ENCODE measurements around the gene PPFIBP2.

The PPFIBP2 gene

DNA sequence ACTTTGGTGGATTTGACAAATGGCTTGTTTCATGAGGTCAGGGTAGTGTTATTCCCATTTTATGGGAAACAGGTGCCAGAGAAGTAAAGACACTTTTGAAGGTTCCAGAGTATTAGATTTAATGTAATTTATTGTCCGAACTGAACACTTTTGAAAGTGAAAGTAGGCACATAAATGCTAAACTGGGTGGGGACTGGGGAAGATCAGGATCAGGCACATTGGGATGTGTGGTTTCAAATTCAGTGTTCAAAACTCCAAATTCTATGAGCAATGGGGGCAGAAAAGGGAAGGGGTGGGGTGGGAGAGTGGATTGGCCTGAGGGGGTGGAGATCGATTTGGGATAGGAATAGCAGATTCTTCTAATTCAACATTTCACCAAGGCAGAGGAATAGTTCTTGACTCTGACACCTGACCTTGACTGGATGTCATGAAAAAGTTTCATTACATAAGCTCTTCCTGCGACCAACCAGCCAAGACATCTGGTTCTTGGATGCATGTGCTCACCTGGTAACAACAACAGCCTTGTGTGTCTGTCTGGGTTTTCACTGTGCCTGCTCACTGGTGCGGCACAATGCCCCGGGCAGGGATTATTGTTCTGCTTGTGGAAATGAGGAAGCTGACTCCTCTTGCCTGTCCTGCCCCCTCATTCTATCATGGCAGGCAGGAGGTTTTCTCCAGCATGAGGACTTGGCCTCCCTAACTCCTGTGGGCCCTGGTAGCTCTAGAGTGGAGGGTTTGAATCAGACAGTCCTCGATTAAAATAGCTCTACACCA is 10.8 kb downstream of the PPFIBP2 start:
- no peak for DNase-seq

DNA sequence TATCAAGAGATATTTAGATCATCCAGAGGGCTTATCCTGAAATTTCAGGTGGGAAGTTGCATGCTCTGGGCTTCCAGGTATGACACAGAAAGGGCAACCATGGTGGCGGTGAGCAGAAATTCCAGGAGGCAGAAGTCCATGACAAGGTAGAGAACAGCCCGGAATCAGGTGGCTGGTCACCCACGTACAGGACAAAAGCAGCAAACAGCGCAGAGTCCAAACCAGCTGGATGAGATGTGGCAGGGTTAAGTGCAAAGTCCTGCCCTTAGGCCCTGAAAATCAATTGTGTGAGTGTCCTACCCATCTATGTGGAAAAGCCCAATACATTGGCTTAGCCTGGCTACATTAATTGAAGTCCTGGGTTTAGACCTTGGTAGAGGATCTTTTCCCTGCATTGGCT is 11.6 kb downstream of the PPFIBP2 start:
- no peak for DNase-seq

DNA sequence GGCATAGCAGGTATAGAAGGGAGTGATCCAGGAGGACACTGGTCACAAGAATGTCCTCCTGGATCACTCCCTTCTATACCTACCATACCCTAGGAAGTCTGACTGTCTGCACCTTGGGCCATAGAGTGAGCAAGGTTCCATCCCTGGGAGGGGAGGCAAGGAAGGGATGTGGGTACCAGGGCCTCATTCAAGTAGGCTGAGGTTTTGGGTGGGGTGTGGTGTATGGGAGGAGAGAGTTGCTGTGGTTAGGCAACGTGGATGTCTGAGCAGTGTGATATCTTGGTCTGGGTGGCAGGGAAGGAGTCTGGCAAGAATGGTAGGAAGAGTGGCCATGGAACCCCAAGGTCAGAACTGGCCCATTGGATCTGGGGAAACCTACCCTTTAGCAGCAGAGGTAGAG is 13.2 kb downstream of the PPFIBP2 start:
- no peak for DNase-seq

DNA sequence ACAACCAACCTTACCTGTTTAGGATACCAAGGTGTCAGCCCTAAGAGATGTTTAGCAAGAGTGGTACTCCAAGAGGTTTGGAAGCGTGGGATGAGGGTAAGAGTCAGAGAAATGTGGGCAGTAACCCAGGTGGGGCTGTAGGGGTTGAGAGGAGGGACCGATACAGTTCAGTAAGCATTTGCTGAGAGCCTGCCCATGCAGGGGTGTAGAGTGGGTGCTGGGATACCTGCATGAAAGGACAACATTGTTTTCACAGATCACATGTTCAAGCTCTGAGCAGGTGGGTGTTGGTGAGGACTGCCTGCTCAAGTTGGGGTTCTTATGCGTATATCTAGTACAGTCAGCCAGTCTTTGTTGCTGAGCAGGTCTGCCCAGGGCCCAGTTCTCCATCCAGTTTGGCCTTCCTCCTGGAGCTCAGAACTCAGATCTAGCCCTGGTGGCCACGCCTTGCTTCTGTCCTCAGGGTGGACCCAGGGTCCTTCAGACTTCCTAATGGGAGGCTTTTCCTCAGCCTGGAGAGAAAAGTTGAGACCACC is 14.8 kb downstream of the PPFIBP2 start:
- no peak for DNase-seq

- DNase-seq, result no peak
These were observed 16.3 kb downstream of the PPFIBP2 start for GRCh38 chr11:7530013-7530640.

DNA sequence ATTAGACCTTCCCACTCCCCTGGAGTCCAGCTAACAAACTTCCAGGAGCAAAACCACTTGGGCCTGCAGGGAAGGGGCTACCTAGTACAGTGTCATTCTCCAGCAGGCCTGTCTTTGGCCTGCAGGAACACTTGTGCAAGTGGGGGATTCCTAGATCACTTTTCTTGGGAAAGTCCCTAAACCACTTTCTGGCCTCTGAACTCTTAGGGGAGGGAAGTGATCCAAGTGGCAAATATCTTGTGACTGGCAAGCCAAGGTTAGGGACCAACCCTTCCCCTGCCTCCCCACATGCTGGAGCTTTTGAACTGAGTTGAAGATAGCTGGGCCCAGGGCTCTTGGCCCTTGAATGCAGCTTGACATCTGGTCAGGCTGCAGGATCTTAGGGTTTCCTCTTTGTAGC is 17.2 kb downstream of the PPFIBP2 start:
- no peak for DNase-seq

- DNase-seq, result no peak
These were observed 18.8 kb downstream of the PPFIBP2 start for GRCh38 chr11:7532405-7533145.

- no peak for DNase-seq
These were observed 19.6 kb downstream of the PPFIBP2 start for GRCh38 chr11:7533199-7534041.

GRCh38 chr11:7534042-7534378 is 20.2 kb downstream of the PPFIBP2 start:
- DNase-seq, result no peak

DNA sequence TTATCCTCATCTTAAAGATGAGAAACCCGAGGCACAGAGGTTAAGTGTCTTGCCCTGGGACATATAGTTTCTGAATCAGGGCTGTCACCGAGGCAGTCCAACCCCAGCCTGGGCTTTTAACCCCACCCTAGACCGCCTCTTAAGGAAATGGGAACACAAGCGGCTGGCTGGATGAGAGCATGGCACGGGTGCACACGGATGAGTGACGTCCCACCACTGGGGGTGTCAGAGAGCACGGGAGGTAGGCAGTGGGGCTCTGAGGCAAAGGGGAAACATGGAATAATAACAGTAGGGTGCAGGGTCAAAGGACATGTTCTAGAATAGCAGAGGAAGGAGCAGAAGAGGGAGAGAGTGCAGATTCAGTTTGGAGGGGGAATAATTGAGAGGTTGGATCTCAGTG is 22.3 kb downstream of the PPFIBP2 start:
- DNase-seq, result peak in 1 of 51 donors; percentile 9

- DNase-seq, result no peak
These were observed 23.5 kb downstream of the PPFIBP2 start for GRCh38 chr11:7537265-7537664.

DNA sequence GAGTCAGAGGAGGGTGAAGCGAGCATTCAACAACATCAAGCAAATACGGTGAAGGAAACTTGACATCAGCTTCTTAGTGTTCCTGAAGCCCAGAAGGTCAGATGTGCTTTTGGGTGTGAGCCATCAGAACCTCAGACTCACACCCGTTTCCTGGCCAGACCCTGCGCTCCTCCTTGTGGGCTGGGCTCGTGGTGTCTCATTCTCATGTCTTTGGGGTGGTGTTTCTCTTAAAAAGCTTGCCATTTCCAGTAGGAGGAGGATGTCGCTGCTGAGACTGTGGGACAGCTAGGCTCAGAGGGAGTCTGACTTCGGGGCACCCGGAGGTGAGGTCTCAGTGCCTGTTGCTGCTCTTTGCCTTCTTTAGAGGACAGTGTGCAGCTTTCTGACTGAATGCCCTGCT is 24.2 kb downstream of the PPFIBP2 start:
- no peak for DNase-seq

DNA sequence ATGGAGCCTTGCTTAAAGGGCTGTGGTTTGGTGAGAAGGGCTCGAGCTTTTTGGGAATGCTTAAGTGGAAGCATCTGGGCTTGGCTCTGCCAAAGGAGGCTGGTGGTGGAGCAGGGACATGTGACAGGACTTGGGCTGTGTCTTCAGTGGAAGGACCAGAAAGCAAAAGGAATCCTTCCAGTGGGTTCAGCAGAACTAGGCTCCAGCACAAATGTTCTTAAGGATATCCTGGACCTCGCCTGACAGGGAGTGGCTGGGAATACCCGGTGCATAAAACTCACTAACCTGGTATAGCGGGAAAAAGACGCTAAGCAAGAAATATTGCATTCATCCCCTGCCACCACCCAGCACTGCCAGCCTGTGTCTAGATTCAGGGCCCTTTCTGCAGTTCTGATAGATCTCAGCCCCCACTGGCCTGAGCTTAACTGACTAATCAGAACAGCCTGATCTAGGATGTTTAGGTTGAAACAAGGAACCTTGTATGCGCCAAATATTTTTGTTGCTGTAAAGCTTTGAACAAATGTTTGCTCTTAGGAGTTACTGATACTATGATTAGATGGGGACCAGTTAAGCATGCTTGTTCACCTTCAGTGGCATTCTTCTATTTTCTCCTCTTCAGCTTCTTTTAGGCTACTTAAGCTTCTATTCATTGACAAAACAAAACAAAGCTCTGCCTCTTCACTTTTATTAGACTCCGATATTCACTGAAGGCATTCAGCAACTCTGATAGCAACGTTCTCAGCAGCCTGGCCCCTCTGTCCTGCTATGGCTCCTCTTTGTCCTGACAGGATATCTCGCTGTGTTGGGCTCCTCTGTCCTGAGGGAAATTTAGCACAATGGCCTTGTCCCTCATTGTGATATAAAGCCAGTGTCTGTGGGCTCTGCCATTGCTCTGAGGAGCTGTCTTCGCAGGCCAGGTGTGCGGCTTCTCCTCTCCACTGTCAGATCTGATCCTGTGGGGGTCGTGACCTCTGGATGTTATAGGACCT is 25.0 kb downstream of the PPFIBP2 start:
- DNase-seq, result no peak

DNA sequence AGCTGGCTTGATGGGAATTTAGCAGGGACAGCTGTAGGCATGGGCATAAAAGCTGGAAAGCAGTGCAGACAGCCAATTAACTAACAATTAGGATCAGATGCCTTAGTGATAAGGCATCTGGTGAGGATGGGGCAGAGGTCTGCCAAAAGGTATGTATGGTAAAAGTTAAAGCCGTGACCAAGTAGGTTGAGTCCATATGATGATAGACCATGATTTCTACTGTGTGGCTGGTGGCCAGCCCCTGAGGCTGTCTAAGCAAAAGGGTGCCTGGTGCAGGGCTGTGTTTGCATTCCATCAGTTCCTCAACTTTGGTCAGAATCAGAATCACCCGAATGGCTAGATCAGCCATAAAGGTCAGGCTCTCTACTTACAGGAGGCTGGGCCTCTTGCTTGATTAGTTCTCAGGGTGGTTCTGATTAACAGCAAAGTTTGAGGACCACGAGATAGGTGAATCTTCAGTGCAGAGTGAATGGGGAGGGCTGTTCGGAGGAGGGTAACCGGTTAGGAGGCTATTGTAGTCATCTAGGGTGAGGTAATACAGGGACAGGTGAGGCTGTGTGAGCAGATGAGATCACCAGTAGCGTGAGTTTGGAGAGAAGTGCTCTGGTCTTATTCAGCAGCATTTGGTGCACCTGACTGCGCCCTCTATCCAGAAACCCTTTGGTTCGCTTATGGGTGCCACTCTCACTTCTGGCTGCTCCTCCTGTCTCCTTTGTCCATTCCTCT is 27.2 kb downstream of the PPFIBP2 start:
- DNase-seq, result no peak

DNA sequence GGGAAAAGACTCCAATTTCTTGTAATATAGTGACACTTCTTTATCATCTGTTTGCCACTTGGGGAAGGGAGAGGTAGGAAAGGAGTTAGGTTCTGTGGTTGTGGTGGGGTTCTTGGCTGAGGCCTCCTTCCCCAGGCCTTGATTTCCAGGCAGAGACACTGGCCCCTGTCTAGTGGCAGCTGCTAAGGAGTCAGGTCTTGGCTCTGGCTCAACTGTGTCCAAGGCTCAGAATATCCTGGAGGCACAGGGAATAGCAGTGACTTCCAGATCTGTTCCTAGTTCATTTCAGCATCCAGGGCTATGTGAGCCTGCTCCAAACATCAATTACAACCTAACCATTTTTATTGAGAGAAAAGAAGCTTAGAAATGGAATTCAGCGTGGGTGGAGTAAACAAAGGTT is 29.5 kb downstream of the PPFIBP2 start:
- no peak for DNase-seq

GRCh38 chr11:7544021-7544420 is 30.2 kb downstream of the PPFIBP2 start:
- DNase-seq, result no peak

- no peak for DNase-seq
These were observed 31.8 kb downstream of the PPFIBP2 start for GRCh38 chr11:7545611-7546010.

- no peak for DNase-seq
These were observed 32.6 kb downstream of the PPFIBP2 start for GRCh38 chr11:7546324-7546791.

DNA sequence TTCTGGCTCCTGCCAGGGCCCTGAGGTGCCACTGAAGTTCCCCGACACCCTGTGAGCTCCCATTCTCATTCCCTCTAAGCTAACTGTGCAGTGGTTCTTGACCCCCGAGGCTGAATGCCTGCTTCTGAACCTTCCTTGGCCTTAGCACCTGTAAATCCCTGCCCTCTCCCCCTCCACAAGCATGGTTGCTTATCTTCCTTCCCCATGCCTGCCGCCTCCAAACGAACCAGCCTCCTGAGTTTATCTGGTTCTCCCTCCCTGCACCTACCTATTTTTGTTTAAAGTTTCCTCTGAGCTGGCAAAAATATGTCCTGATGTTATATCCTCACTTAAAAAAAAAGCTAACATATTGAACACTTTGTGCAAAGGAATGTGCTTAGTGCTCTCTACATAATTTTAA is 33.9 kb downstream of the PPFIBP2 start:
- no peak for DNase-seq

All from hypothalamus (tissue), 51 donors.